ENCODE measurements around the gene CD1D. TPM values are rescaled to one million over a fixed set of nuclear protein-coding genes. Genes with fewer than 3 reads are reported as not detected.
"Not testable (repeated sequence)": the region's sequence is repeated elsewhere in the genome, so short reads cannot be mapped to it uniquely, and the experiment has no call there.

Gene CD1D
- total RNA-seq, 1 experiment from 2014 or later = not detected

DNA sequence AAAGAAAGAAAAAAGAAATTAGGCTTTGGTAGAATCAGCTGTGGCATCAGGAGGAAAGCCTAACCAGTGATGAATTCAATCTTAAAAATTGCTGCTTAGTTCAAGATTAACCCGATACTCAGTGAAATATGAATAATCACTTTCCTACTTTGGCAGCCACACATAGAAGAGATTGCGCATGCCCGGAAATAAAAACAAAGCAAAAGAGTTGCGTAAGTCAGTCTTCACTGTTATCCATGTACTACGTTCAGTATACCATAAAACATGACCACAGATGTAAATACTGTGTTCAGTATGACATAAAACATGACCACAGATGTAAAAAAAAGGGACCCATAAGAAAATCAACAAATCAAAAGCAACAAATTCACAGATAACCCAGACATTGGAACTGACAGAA is 19.2 kb downstream of the CD1D start:
- Histone ChIP-seq H3K4me3 (no peak overlapping the region), H3K9me3 (no peaks in the 10 kb centered on the region), H3K36me3 (no peaks in the 10 kb centered on the region), H3K27me3 (peaks cover 21% of the 10 kb centered on the region)
- DNase-seq = no peak

DNA sequence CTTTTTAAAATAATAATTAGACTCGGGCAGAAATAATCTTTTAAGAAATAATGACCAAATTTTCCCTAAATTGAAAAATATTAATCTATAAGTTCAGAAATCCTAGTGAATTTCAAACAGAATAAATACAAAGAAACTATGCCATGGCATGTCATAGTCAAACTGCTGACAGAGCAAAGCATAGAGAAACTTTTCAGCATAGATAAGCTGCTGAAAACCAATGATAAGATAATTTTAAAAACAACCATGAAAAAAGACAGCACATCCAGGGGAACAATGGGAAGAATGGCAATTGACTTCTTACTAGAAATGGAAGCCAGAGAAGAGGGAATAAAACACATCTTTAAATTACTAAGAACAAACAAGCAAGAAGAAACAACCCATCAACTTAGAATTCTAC is 19.8 kb downstream of the CD1D start:
- peaks cover 21% of the 10 kb centered on the region for H3K27me3 ChIP-seq
- H3K36me3 ChIP-seq = no peaks in the 10 kb centered on the region
- DNase-seq = no peak
- H3K9me3 ChIP-seq = no peaks in the 10 kb centered on the region
- no peak overlapping the region for H3K4me3 ChIP-seq

DNA sequence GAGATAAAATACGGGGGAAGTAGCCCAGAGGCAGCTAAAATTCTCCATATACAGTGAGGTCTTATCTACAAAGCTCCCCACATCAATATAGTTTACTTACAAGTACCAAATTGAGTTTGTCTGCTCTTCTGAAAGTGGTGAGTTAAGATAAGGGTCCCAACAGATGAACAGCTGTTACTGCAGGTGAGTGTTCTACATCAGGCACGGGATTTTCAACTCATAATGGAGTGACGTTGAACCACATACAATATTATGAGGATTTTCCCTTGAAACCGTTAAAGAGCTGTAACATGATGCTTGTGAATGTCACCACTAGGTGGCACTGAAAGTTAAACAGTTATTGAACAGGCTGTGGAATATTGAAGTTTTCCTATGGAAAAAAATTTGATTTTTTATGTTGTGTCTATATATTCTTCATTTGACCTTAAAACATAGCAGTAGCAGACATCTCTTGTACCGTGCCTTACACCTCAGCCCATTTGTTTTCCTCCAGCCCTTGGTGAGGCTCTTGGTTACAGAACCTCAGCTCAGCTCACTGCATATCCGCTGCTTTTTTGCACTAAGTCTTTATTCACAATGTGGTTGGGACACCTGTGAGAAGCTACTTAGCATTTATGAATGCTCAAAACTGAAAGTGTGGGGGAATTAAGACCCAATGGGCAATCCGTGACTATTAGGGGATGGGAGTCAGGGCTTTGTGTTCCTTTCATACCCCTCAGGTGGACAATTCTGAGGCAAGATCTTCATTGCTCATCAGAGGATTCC is 23.2 kb downstream of the CD1D start:
- Histone ChIP-seq H3K36me3 (no peaks in the 10 kb centered on the region), H3K27me3 (peaks cover 21% of the 10 kb centered on the region), H3K4me3 (no peak overlapping the region), H3K9me3 (no peaks in the 10 kb centered on the region)
- no peak for DNase-seq

DNA sequence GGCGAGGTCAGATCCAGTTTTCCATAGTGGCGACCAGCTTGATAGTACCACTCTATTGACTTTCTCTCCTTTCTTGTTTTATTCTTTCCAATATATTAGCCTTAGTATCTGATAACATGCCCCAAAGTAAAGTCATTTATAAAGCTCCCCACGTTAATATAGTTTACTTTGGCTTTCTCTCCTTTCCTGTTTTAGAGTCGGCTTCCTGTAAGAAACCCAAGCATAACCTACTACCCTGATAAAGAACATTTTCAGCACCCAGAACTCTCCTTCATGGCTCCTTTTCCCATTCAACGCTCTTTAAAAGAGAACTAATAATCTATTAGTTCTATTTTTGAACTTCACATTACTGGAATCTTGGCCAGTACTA is 23.7 kb downstream of the CD1D start:
- no peaks in the 10 kb centered on the region for H3K36me3 ChIP-seq
- H3K27me3 ChIP-seq = peaks cover 21% of the 10 kb centered on the region
- DNase-seq = no peak
- H3K4me3 ChIP-seq = no peak overlapping the region
- H3K9me3 ChIP-seq = no peaks in the 10 kb centered on the region

DNA sequence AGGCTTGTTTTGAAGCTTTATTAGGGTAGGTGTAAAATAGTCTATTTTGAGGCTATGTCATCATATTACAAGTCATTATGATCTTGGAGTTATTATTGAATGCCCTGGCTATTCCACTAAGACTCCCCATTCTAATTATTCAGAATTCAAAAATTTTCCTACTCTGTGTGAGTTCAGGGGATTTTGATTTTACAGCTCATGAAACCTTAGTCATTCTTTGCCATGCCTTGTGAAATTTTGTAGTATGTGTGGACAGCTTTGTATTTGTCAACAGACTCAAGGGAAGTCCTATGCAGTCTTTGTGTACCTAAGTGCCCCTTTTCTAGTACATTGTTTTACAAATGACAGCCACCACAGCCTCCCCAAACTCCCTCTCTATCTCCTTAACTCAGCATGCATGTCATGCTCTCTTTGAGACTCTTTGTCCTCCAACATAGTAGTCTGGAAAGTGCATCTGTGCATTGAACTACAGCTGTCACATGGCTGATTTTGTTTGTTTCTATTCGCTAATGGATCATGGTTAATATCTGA is 28.0 kb downstream of the CD1D start:
- Histone ChIP-seq H3K27me3 (peaks cover 6% of the 10 kb centered on the region), H3K4me3 (no peak overlapping the region), H3K9me3 (no peaks in the 10 kb centered on the region), H3K36me3 (no peaks in the 10 kb centered on the region)
- DNase-seq = no peak

DNA sequence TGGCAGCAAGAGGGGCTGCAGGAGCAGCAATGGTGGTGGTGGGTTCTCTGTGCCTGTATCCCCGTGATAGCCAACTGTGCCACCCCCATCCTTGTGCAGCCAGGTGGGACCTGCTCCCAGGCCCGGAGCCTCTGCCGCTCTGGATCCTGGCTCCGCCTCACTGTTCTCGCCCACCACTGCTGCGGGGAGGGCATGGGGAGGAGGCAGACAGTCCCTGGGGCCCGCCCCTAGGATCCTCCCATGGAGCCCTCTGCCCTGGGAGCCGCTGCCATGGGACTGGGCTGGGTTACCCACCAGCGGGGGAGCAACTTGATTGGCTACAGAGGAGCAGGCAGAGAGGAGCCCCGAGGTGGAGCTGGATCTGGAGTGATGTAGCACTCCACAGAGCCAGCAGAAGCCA is 31.6 kb downstream of the CD1D start:
- peak; percentile 0 for DNase-seq
- Histone ChIP-seq H3K36me3 (no peaks in the 10 kb centered on the region), H3K27me3 (peaks cover 5% of the 10 kb centered on the region; the same call in 1 of the 2 replicates), H3K4me3 (no peak overlapping the region), H3K9me3 (no peaks in the 10 kb centered on the region)

DNA sequence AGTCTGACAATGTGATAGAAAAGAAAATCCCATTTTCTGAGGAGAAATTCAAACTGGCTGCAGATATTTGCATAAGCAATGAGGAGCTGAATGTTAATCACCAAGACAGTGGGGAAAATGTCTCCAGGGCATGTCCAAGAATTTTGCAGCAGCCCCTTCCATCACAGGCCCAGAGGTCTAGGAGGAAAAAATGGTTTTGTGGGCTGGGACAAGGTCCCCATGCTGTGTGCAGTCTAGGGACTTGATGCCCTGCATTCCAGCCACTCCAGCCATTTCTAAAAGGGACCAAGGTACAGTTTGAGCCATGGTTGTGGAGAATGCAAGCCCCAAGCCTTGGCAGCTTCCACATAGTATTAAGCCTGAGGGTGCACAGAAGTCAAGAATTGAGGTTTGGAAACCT is 42.8 kb downstream of the CD1D start:
- H3K4me3 ChIP-seq, H3K27me3 ChIP-seq, H3K9me3 ChIP-seq, H3K36me3 ChIP-seq, DNase-seq: not testable (repeated sequence)

DNA sequence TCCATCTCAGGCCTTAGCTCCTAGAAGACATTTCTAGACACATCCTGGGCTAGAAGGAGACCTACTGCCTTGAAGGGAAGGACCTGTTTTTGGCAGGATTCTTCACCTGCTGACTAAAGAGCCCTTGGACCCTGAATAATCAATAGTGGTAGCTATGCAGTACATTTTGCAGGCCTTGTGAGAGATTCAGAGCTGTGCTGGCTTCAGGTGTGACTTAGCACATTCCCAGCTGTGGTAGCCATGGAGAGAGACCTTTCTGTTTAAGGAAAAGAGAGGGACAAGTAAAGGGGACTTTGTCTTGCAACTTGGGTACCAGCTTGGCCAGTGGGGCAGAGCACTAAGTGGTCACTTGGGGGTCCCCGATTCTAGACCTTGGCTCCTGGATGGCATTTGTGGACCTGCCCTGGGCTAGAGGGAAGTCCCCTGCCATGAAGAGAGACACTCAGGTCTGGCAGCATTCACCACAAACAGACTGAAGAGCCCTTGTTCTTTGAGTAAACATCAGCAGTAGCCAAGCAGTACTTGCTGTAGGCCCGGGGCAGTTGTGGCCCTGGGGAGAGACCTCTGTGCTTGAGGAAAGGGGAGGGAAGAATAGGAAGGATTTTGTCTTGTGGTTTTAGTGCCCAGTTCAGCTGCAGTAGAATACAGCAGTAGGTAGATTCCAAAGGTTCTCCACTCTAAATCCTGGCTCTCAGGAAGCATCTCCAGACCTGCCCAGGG is 47.4 kb downstream of the CD1D start:
- no peaks in the 10 kb centered on the region for H3K36me3 ChIP-seq
- no peak overlapping the region for H3K4me3 ChIP-seq
- H3K9me3 ChIP-seq = no peaks in the 10 kb centered on the region
- no peak for DNase-seq
- H3K27me3 ChIP-seq = no peaks in the 10 kb centered on the region

Other genes with a start within 250 kb of the CD1D start
- 25.3 and 26.3 TPM in 2 replicates for gene KIRREL1, start 187.2 kb upstream of the CD1D start, total RNA-seq (2014; rRNA removed; shearing (Covaris generic); ENCODE audit: low replicate concordance)
- gene CD1A, start 73.5 kb downstream of the CD1D start, total RNA-seq (2014; rRNA removed; shearing (Covaris generic); ENCODE audit: low replicate concordance) = not detected in 2 replicates
- gene CD1C, start 109.0 kb downstream of the CD1D start, total RNA-seq (2014; rRNA removed; shearing (Covaris generic); ENCODE audit: low replicate concordance) = not detected in 2 replicates
- not detected in 2 replicates for gene CD1B, start 150.6 kb downstream of the CD1D start, total RNA-seq (2014; rRNA removed; shearing (Covaris generic); ENCODE audit: low replicate concordance)
- not detected in 2 replicates for gene CD1E, start 173.0 kb downstream of the CD1D start, total RNA-seq (2014; rRNA removed; shearing (Covaris generic); ENCODE audit: low replicate concordance)
- gene OR10T2, start 218.6 kb downstream of the CD1D start, total RNA-seq (2014; rRNA removed; shearing (Covaris generic); ENCODE audit: low replicate concordance) = not detected in 2 replicates
- gene OR10K2, start 245.3 kb downstream of the CD1D start, total RNA-seq (2014; rRNA removed; shearing (Covaris generic); ENCODE audit: low replicate concordance) = not detected in 2 replicates

Measured in MG63 (cell line).